NT2/D1 (cell line): Measurements from ENCODE around the gene POLE2.

Experiments used
- SUZ12 ChIP-seq: IDR thresholded peaks from 2 replicates; pipeline ENCODE4 v1.6.1; 2011; ENCODE audit not compliant: insufficient read length, insufficient read depth; ENCODE audit errors: extremely low read depth
- ZNF274 ChIP-seq: IDR thresholded peaks from 2 replicates; pipeline ENCODE4 v1.6.1; 2011; ENCODE audit warnings: mild to moderate bottlenecking, low read depth, low read length

DNA sequence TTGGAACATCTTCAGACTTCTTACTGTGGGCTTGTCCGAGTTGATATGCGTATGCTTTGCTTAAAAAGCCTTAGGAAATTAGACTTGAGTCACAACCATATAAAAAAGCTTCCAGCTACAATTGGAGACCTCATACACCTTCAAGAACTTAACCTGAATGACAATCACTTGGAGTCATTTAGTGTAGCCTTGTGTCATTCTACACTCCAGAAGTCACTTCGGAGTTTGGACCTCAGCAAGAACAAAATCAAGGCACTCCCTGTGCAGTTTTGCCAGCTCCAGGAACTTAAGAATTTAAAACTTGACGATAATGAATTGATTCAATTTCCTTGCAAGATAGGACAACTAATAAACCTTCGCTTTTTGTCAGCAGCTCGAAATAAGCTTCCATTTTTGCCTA lies 80.4 kb downstream of the POLE2 start:
- TF ChIP-seq SUZ12, result no peak
- no peak for TF ChIP-seq ZNF274
